G401.6 (cell line): ENCODE data around the gene ZBED4.

Source experiments
- FAIRE-seq: peaks from 2 replicates; lab custom pipeline; 2012; peaks lifted over from hg19 to GRCh38; lab: Jason Lieb, UNC

ZBED4 gene

DNA sequence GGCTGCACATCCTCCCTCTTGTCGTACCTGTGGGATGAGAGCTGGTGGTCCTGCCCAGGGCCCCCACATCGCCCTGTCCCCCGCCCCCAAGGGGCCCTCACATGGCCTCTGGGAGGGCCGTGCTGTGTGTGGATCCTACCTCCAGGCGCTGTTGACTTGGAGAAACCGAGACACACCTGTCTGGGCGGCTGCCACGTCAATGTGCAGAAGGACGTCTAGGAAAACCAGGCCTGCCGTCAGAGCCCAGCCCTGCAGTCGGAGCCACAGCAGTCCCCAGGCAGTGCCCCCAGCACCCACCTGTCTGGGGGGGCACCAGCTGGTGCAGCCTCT lies 50.4 kb downstream of the ZBED4 start:
- no peak for FAIRE-seq

DNA sequence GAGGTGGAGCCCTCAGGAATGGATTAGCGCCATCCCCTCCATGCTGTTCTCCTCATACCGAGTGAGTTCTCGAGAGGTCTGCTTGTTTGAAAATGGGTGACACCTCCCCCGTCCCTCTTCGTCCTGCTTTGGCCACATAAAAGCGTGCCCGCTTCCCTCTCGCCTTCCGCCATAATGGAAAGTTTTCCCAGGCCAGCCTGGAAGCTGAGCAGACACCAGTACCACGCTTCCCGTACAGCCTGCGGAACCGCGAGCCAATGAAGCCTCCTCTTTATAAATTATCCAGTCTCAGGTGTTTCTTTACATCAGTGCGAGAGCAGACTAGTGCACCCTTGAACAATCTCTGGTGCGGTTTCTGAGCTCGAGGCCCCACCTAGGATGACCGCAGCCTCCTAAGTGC lies 51.8 kb downstream of the ZBED4 start:
- no peak for FAIRE-seq

DNA sequence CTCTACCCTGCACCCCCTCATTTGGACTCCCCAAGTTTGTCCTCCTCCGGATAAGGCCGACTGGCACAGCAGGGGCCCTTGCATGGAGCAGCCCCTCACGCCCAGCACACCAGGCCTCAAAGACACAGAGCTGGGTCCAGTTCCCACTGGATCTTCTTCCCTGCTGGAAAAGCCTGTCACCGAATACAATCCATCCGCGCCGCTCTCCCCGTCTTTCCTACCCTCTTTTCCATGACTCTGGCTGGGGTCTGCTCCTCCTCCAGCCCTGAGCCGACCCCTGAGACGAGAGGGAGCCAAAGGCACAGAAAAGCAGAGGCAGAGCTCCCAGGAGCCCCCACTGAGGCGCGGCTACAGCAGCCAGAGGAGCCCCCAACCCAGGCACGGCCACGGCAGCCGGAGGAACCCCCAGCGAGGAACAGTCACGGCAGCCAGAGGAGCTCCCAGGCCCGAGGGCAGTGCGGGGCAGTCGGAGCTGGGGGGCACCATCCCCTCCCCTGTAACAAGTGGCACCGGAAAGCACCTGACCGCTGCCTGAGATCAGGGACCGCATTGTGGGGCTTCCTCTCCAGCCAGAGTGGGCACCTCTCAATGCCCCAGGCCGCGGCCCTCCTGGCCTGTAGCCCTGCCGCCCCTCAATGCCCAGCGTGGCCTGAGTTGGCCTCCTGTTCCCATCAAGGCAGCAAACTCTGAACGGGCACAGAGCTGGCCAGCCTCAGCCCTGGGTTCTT lies 52.6 kb downstream of the ZBED4 start:
- FAIRE-seq = no peak

DNA sequence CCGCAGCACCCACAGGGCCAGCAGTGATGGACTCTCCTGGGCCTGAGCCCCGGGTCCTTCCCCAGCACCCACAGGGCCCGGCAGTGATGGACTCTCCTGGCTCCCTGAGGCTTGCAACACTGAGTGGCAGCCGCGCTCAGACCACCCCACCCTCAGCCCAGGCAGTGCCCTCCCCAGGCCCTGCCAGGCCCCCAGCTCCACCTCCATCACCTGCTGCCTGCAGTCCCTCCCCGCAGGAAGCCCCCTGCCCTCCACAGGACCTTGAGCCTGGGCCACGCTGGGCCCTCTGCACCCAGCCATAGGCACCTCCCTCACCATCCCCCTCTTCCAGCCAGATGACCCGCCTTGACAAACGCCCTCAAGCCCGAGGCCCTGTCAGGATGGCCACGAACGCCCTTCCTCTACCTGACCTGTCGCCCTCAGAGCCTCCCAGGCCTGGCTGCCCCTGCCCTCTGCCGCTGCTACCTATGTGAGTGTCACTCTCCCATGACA lies 53.2 kb downstream of the ZBED4 start:
- no peak for FAIRE-seq

DNA sequence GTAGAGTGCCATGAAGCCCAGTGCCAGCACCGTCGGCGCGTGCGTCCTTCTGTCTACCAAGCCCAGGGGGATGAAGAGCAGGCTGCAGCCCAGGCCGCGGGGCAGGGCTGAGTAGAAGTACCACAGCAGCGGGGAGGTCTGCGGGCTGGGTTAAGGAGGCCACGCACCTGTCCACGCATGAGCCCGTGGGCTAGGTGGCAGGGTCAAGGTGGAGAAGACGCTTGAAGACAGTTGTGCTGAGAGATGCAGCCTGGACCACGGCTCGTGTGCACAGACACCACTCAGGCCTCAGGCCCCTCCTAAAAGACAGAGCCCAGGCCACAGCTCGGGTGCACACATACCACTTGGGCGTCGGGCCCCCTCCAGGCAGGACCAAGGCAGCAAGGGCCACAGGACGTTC lies 54.2 kb downstream of the ZBED4 start:
- no peak for FAIRE-seq

DNA sequence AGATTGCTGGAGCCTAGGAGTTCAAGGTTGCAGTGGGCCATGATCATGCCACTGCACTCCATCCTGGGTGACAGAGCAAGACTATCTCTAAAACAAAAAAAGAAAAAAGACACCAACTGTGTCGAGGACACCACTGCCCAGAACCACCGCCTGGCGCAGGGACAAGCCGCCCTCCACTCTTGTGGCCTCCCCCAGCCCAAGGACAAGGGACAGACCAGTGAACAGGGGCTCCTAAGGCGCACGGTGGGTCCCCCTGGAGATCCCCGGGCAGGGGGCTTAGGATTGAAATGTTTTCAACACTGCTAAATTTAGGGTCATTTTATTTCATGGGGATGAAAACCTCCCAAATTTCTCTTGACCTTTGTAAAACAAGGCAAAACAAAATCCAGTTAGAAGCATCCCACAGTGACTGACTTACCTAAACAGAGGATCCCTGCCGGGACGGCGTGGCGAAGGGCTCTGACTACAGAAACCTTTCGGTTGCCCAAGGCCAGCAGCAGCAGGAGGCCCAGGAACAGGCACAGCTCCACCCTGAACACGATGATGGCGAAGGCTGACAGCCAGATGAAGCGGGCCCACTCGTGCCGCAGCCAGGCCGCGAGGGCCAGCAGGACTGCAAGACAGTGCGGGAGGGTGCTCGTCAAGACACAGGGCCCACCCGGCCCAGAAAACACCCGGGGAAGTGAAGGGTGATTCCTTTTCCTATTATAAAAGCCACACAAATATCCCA lies 56.0 kb downstream of the ZBED4 start:
- FAIRE-seq = no peak

DNA sequence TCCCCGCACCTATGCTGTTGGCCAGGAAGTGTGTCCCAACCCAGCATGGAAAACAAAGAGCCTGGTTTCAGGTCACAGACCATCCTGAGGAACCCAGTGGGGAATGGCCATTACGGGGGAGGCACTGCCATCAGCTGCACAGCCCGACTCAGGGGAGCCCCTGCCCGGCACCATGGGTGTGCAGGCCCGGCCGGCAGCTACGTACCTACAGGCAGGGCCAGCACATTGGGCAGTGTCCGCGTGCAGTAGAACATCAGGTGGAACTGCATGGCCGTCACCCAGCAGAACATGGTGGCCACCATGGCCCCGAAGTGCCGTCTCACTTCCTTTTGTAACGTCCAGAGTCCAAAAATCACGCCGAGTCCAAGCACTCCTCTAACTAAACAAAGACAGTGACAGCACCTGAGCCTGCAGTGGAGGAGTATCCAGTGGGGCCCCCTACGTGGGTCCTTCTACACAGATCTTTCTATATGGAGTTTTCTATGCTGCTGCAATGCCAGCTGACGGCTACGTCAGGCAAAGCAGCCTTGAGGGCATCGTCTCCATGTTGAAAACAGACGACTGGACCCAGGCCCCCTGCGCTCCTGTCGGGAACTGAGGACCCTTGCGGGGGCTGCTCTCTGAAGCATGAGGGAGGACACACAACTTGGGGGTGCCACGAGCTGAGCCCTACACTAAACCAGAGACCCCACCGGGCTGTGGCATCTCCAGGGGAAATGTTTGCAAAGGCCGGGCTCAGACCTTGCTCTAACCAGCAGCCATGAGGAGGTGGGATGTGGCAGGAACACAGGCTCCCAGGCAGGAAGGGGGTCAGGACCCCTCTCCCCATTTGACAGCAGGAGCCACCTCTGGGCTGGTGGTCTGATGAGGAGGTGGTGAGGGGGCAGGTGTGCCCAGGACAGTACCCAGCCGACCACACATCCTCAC lies 56.8 kb downstream of the ZBED4 start:
- FAIRE-seq = no peak

DNA sequence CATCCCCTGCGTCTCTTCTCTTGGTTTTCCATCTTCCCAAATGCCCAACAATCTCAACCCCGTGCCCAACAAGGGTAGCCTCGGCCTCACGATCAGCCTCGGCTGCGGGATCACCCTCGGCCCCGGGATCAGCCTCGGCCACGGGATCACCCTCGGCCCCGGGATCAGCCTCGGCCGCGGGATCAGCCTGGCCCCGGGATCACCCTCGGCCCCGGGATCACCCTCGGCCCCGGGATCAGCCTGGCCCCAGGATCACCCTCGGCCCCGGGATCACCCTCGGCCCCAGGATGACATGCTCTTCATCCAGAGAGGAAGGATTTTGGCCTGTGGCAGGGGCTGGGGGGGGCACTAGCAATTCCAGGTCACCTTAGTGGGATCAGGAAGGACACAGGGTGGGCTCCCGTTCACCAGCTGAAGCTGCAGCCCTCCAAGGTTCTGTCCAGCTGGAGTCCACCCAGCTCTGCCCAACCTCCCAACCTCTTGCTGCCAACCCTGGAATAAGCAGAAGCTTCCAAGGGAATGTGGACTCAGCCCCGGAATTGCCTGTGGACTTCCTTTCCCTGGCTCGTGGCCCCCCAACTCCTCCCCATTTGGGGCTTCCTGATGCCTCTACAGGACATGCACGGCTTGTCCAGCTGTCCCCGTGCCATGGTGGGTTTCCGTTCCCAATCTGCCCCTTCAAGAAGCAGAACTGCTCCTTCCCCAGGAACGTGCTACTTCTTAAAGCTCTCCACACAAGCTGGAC lies 58.4 kb downstream of the ZBED4 start:
- no peak for FAIRE-seq

DNA sequence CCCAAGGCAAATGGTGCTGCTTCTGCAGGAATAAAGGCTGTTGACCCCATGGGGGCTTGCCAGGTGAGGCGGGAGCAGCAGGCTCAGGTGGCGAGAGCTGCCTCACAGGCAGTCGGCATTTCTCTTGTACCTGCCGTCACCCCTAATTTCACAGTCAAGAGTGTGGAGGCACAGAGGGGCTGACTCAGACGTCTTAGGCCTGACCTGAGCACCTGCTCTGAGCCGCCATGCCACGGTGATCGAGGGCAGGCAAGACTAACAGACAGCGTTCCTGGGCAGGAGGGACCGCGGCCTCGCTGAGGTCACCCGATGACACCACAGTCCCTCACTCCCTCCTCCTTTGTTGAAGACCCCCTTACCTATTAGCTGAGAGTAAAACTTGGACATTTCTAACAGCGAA lies 59.4 kb downstream of the ZBED4 start:
- FAIRE-seq = no peak

DNA sequence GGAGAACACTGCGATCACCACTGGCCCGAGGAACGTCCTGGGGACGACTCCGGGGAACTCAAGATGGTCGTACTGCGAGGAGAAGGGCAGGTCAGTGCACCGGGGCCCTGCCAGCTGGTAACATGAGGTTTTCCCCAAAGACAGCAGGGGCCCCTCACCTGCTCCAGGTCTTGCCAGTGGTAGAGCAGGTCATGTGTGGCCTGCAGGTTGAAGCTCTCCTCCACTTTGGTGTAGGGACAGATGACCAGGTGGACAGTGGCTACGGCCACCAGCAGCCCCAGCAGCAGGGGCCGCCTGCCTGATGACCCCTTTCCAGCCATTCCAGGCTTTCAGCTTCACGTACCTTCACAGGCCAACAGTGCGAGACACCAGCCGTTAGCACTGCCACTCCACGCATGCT lies 59.8 kb downstream of the ZBED4 start:
- FAIRE-seq = no peak

DNA sequence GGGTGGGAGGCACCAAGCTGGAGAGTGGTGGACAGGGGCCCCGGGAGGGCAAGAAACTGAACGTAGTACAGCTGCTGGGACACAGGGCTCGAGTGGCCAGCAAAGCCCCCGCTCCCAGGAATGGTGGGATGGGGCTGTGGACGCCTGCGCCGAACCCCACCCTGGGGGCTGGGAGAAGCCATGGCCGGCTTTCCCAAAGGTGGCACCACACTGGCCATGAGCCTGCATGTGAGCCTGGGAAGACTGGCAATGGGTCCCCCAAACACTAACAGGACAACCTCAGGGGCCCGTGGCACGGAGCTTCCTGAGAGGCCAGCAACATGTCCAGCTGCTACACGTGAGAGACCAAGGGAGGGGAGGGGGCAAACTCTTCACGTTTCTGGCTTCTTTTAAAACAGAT lies 60.6 kb downstream of the ZBED4 start:
- no peak for FAIRE-seq

DNA sequence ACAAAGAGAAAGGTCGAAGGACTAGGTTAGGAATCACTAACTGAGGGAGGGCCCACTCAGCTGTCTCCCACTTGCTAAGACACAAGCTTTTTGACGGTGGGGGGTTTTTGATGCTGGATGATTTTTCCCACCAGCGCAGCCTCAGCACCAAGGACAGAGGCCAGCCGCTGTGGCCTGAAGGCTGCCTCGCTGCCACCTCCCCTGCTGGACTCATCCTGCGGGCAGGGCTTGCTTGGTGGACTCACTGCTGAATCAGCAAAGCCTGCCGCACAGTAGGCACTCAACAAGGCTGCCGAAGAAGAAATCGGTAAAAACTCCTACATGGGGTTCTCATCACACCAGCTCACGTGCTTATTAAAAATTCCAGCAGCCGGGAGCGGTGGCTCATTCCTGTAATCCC lies 62.0 kb downstream of the ZBED4 start:
- FAIRE-seq = no peak

DNA sequence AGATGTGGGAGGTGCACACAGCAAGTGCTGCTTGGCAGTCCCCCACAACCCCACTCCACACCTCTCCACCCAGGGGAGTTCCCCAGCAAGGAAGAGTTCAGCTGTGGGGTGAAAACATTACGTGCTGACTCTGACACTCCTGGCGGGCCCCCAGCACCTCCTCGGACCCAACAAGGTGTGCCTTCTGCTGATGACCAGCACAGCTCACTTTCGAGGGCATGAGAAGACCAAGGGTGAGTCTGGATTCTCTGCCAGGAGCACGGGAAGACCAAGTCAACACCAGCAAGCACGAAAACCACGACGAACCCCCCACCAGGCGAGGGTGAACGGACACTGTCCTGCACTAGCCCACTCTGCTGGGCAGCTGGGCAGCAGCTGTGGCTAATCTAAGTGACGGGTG lies 63.2 kb downstream of the ZBED4 start:
- no peak for FAIRE-seq

DNA sequence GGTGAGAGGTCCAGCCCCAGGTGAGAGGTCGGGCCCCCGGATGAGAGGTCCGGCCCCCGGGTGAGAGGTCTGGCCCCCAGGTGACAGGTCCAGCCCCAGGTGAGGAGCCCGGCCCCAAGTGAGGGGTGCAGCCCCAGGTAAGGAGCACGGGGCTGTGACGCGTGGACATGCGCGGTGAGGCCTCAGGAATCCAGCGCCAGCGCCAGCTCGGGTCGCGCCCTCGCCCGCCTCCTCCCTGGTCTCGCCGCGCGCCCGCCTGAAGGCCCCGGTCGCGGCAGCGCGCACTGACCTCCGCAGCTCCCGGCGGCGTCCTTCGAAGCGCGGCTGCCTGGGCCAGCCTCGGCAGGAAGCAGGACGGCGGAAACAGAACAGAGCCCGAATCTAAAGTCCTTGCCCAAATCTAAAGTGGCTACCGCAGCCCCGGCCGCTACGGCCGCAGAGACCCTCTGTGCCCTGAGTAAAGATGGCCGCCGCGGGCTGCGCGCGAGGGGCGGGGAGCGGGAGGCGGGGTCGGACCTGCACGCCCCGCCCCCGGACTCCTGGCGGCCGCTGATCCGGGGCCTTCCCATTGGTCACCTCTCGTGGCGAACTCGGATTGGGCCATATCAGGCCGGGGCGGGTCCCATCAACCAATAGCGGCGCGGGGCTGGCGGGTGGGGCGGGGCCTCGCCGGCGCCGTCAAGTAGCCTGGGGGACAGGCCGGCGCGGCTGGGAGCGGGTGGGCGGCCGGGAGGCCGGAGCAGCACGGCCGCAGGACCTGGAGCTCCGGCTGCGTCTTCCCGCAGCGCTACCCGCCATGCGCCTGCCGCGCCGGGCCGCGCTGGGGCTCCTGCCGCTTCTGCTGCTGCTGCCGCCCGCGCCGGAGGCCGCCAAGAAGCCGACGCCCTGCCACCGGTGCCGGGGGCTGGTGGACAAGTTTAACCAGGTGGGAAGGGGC lies 64.6 kb downstream of the ZBED4 start, which contains the start of the genes ALG12 and CRELD2:
ALG12 (minus strand) TSS at position 465 of the 937 bp plus-strand sequence. CDS start 4,673 bp downstream, outside the sequence.
CRELD2 (plus strand) TSS at position 661 of the 937 bp plus-strand sequence; CDS start at position 797, 136 bp downstream.
- FAIRE-seq = peak; percentile 61

DNA sequence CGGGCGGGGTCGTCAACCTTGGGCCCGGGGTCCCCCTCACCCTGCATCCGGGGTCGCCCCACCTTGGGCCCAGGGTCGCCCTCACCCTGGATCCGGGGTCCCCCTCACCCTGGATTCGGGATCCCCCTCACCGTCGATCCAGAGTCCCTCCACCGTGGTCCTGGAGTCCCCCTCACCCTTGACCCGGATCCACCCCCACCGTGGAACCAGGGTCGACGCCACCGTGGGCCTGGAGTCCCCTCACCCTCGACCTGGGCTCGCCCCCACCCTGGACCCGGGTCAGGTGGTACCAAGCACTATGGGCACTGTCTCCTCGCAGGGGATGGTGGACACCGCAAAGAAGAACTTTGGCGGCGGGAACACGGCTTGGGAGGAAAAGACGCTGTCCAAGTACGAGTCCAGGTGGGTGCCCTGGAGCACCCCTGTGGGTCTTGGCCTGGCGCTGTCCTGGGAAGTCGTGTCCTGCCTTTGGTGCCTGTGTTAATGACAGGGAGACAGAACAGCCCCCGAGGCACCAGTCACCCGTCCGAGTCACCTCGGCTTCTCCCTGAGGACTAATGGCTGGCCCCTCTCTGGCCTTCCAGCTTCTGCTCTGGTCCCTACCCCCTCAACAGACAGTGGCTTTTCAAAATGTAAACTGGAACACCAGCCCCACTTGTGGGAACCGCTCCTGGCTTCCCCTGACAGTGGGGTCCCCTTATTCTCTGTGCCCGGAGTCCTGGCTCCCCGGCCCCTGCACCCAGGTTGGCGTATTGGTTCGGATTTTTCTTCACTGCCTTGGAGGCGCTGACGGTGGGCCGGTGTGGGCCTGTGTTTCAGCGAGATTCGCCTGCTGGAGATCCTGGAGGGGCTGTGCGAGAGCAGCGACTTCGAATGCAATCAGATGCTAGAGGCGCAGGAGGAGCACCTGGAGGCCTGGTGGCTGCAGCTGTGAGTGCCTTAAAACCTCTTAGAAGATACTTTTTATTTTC lies 65.6 kb downstream of the ZBED4 start:
- no peak for FAIRE-seq

DNA sequence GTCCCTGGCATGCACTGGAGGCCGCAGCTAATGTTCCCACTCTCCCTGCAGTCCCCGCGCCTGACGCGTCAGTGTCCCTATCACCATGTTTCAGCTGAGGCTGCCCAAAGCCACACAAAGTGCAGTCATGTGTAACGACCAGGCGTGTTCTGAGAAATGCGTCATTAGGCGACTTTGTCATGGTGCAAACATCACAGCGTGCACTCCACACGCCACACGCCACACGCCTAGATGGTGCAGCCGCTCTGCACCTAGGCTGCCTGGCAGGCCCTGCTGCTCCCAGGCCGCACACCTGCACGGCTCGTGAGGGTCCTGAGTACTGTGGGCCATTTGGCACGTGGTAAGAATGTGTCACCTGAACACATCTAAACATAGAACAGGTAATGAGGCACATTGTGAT lies 67.2 kb downstream of the ZBED4 start:
- no peak for FAIRE-seq

DNA sequence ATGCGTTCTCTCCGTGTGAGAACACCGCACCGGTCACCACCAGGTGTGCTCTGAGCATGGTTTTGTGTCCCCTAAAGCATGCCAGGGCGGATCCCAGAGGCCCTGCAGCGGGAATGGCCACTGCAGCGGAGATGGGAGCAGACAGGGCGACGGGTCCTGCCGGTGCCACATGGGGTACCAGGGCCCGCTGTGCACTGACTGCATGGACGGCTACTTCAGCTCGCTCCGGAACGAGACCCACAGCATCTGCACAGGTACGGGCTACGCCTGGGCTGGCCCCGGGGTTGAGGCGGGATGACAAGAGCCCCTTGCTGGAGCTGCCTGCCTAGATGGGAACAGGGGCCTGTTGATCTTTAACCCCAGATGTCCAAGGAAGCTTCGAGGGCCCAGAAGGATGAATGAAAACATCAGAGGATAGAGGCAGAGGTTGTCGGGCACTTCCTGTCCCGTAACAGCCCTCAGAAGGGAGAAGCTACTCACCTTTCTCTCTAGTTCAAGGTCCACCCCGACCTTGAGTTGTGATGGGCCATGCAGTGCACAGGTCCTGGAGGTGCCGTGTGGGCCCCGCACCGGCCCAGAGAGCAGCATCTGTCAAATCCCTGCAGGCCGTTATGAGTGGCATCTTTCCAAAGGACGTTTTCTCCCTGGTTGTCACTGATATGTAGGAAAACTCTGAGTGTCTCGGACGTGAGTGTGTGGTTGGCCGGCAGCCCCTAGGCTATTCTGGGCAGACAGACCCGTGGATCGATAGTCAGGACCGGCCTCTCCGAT lies 68.0 kb downstream of the ZBED4 start:
- FAIRE-seq = no peak

DNA sequence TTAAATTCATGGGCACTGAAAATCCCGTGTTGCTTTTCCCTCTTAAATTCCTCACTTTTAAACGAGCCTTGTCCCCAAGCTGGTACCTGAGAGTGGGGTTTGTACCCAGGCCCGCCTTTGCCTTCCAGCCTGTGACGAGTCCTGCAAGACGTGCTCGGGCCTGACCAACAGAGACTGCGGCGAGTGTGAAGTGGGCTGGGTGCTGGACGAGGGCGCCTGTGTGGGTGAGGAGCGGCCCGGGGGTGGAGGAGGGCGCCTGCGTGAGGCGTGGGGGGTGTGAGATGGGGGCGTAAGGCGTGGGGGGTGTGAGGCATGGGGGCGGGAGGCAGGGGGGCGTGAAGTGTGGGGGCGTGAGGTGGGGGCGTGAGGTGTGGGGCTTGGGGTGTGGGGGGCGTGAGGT lies 68.8 kb downstream of the ZBED4 start:
- no peak for FAIRE-seq

DNA sequence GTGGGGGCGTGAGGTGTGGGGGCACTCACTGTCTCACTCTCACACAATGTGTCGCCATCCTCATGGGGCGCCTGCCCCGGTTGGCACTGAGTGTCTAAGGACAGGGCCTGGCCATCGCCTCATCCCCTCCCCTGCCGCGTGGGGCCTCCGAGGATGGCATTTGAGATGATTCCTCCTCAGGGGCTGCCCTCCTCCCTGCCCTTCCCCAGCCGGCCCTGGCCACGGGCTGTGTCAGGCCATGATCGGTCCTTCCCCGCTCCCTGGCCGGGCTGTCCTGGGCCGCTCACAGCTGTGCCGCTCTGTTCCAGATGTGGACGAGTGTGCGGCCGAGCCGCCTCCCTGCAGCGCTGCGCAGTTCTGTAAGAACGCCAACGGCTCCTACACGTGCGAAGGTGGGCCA lies 69.3 kb downstream of the ZBED4 start:
- no peak for FAIRE-seq
